ENCODE measurements around the gene MEMO1. TPM values are rescaled to one million over a fixed set of nuclear protein-coding genes. Genes with fewer than 3 reads are reported as not detected.

MEMO1 gene
- total and polyA plus RNA-seq, 2 experiments from 2014 or later, result 43.9 to 58.8 TPM

DNA sequence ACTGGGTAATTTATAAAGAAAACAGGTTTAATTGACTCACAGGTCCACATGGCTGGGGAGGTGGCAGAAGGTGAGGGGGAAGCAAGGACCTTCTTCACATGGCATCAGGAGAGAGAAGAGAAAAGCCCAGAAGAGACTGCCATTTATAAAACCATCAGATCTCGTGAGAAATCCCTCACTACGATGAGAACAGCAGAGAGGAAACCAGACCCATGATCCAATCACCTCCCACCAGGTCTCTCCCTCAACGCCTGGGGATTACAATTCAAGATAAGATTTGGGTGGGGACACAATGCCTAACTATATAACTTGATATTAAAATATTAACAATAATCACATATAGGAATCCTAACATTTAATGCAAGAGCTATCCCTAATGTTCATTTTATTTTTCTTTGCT is 31.8 kb downstream of the MEMO1 start:
- Histone ChIP-seq H3K79me2 (peaks cover 99% of the 10 kb centered on the region), H4K20me1 (ENCODE audit: insufficient read depth, poor library complexity, severe bottlenecking) (peaks cover 50% of the 10 kb centered on the region), H3K4me1 (ENCODE audit: insufficient read depth) (no peaks in the 10 kb centered on the region), H3K36me3 (replicated peaks; ENCODE audit: insufficient read depth, low read depth) (no peaks in the 10 kb centered on the region), H3K9me3 (ENCODE audit: low read depth) (no peaks in the 10 kb centered on the region), H3K4me2 (no peak overlapping the region), H3K27ac (no peak overlapping the region), H3K9me2 (replicated peaks; ENCODE audit: insufficient read depth) (no peaks in the 10 kb centered on the region), H2AFZ (no peak overlapping the region), H3K27me3 (no peaks in the 10 kb centered on the region), H3K4me3 (no peak overlapping the region)
- no peak for TF ChIP-seq EZH2 (IDR thresholded peaks at IDR 0.05; ENCODE audit: borderline replicate concordance)
- TF ChIP-seq, protein P1, sequence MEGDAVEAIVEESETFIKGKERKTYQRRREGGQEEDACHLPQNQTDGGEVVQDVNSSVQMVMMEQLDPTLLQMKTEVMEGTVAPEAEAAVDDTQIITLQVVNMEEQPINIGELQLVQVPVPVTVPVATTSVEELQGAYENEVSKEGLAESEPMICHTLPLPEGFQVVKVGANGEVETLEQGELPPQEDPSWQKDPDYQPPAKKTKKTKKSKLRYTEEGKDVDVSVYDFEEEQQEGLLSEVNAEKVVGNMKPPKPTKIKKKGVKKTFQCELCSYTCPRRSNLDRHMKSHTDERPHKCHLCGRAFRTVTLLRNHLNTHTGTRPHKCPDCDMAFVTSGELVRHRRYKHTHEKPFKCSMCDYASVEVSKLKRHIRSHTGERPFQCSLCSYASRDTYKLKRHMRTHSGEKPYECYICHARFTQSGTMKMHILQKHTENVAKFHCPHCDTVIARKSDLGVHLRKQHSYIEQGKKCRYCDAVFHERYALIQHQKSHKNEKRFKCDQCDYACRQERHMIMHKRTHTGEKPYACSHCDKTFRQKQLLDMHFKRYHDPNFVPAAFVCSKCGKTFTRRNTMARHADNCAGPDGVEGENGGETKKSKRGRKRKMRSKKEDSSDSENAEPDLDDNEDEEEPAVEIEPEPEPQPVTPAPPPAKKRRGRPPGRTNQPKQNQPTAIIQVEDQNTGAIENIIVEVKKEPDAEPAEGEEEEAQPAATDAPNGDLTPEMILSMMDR (IDR thresholded peaks at IDR 0.05; ENCODE audit: poor library complexity), result no peak
- TF ChIP-seq EZH2phosphoT487 (IDR thresholded peaks at IDR 0.05; ENCODE audit: low read depth, severe bottlenecking, unreplicated experiment), result no peak
- DNase-seq (ENCODE audit: low spot score), result no peak
- 81% methylated on average over 3 of the region's 3 CpGs for WGBS (ENCODE audit: low lambda C conversion rate, missing lambda C conversion rate)

DNA sequence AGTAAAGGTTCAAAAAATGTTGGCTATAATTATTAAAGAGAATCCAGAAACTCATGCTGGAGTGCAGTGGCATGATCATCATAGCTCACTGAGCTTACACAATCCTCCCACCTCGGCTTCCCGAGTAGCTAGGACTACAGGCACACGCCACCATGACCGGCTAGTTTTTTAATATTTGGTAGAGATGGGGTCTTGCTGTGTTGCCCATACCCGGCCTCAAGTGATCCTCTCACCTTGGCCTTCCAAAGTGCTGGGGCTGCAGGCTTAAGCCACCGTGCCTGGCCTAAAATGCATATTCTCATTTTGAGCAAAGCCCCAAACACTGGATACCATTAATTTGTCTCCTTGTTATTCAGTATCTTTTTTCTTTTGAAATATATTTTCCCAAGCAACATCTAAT is 32.4 kb downstream of the MEMO1 start:
- WGBS (ENCODE audit: low lambda C conversion rate, missing lambda C conversion rate), result 99% methylated on average over 6 of the region's 6 CpGs
- Histone ChIP-seq H2AFZ (no peak overlapping the region), H3K27me3 (no peaks in the 10 kb centered on the region), H4K20me1 (ENCODE audit: insufficient read depth, poor library complexity, severe bottlenecking) (peaks cover 52% of the 10 kb centered on the region), H3K4me2 (no peak overlapping the region), H3K36me3 (replicated peaks; ENCODE audit: insufficient read depth, low read depth) (no peaks in the 10 kb centered on the region), H3K27ac (no peak overlapping the region), H3K9me3 (ENCODE audit: low read depth) (no peaks in the 10 kb centered on the region), H3K79me2 (peaks cover 99% of the 10 kb centered on the region), H3K9me2 (replicated peaks; ENCODE audit: insufficient read depth) (no peaks in the 10 kb centered on the region), H3K4me3 (no peak overlapping the region), H3K4me1 (ENCODE audit: insufficient read depth) (no peaks in the 10 kb centered on the region)
- DNase-seq (ENCODE audit: low spot score), result no peak
- TF ChIP-seq EZH2 (IDR thresholded peaks at IDR 0.05; ENCODE audit: borderline replicate concordance), result no peak
- no peak for TF ChIP-seq EZH2phosphoT487 (IDR thresholded peaks at IDR 0.05; ENCODE audit: low read depth, severe bottlenecking, unreplicated experiment)
- TF ChIP-seq, protein P1 (IDR thresholded peaks at IDR 0.05; ENCODE audit: poor library complexity), result no peak

DNA sequence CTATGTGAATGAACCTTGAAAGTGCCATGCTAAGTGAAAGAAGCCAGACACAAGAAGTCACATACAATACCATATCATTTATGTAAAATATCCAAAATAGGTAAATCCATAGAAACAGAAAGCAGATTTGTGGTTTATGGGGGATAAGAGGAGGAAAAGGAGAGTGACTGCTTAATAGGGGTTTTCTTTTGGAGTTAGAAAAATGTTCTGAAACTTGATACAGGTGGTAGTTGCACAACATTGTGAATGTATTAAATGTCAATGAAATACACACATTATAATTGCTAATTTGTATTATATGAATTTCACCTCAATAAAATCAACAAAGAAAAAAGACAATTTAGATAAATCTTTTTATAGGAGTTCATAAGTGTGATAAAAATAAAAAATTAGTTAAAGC is 37.1 kb downstream of the MEMO1 start:
- Histone ChIP-seq H3K4me2 (no peak overlapping the region), H3K4me3 (no peak overlapping the region), H3K27me3 (no peaks in the 10 kb centered on the region), H4K20me1 (ENCODE audit: insufficient read depth, poor library complexity, severe bottlenecking) (peaks cover 35% of the 10 kb centered on the region), H3K27ac (no peak overlapping the region), H3K9me3 (ENCODE audit: low read depth) (no peaks in the 10 kb centered on the region), H3K79me2 (peaks cover 98% of the 10 kb centered on the region), H3K36me3 (replicated peaks; ENCODE audit: insufficient read depth, low read depth) (no peaks in the 10 kb centered on the region), H3K4me1 (ENCODE audit: insufficient read depth) (no peaks in the 10 kb centered on the region), H2AFZ (no peak overlapping the region), H3K9me2 (replicated peaks; ENCODE audit: insufficient read depth) (no peaks in the 10 kb centered on the region)
- TF ChIP-seq, protein P1 (IDR thresholded peaks at IDR 0.05; ENCODE audit: poor library complexity), result no peak
- TF ChIP-seq EZH2phosphoT487 (IDR thresholded peaks at IDR 0.05; ENCODE audit: low read depth, severe bottlenecking, unreplicated experiment) (no peak), EZH2 (IDR thresholded peaks at IDR 0.05; ENCODE audit: borderline replicate concordance) (no peak)
- no peak for DNase-seq (ENCODE audit: low spot score)

DNA sequence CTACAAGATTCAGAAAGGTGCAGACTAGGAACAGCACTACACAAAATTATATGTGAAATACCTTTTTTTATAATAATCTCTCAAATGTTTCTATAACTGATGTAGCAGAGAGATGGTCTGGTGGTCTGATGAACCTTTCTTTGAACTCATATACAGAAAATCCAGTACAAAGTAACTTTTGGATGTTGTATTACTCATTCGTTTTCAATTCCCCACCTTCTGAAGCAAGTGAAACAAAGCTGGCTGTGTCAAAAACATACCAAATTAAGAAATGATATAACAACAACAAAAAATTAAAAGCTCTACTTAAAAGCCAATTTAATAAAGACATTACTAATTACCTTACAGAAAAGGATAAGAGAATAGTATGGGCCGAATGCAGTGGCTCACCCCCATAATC is 38.7 kb downstream of the MEMO1 start:
- H2AFZ ChIP-seq, result no peak overlapping the region
- no peak overlapping the region for H3K27ac ChIP-seq
- H3K79me2 ChIP-seq, result peaks cover 98% of the 10 kb centered on the region
- H3K9me2 ChIP-seq (replicated peaks; ENCODE audit: insufficient read depth), result no peaks in the 10 kb centered on the region
- H3K4me2 ChIP-seq, result no peak overlapping the region
- no peaks in the 10 kb centered on the region for H3K27me3 ChIP-seq
- WGBS (ENCODE audit: low lambda C conversion rate, missing lambda C conversion rate), result 94% methylated on average over 2 of the region's 2 CpGs
- TF ChIP-seq EZH2 (IDR thresholded peaks at IDR 0.05; ENCODE audit: borderline replicate concordance) (no peak), EZH2phosphoT487 (IDR thresholded peaks at IDR 0.05; ENCODE audit: low read depth, severe bottlenecking, unreplicated experiment) (no peak)
- TF ChIP-seq, protein P1 (IDR thresholded peaks at IDR 0.05; ENCODE audit: poor library complexity), result no peak
- no peak overlapping the region for H3K4me3 ChIP-seq
- H4K20me1 ChIP-seq (ENCODE audit: insufficient read depth, poor library complexity, severe bottlenecking), result peaks cover 31% of the 10 kb centered on the region
- H3K36me3 ChIP-seq (replicated peaks; ENCODE audit: insufficient read depth, low read depth), result no peaks in the 10 kb centered on the region
- no peaks in the 10 kb centered on the region for H3K9me3 ChIP-seq (ENCODE audit: low read depth)
- DNase-seq (ENCODE audit: low spot score), result no peak
- no peaks in the 10 kb centered on the region for H3K4me1 ChIP-seq (ENCODE audit: insufficient read depth)

Measured in hepatocyte (in vitro differentiated cells).